HepG2 (cell line): ENCODE data around the gene TBX6. TPM values are rescaled to one million over a fixed set of nuclear protein-coding genes. Genes with fewer than 3 reads are reported as not detected.

ENCODE experiments used
- AGO1 ChIP-seq: fragments of 200-400 bp; formaldehyde crosslinking; IDR thresholded peaks from 2 replicates; pipeline ENCODE4 v1.6.1; 2017; ENCODE audit warnings: mild to moderate bottlenecking, low read depth, low read length, moderate library complexity; ENCODE audit not compliant: poor library complexity, severe bottlenecking
- ATAD3A ChIP-seq: sonication (generic); formaldehyde crosslinking; IDR thresholded peaks from 2 replicates; pipeline ENCODE4 v1.4.0; 2020; ENCODE audit warnings: missing genetic modification reagents
- EEA1 ChIP-seq: sonication (generic); formaldehyde crosslinking; IDR thresholded peaks from 2 replicates; pipeline ENCODE4 v1.5.1; 2020; ENCODE audit warnings: mild to moderate bottlenecking, missing genetic modification reagents, borderline replicate concordance
- MAF1 ChIP-seq: sonication (generic); formaldehyde crosslinking; IDR thresholded peaks from 2 replicates; pipeline ENCODE4 v1.5.0; 2020; ENCODE audit warnings: missing genetic modification reagents, borderline replicate concordance
- PRPF4 ChIP-seq: fragments of 200-400 bp; formaldehyde crosslinking; IDR thresholded peaks from 2 replicates; pipeline ENCODE4 v1.6.1; 2016; ENCODE audit warnings: low read length, low read depth; ENCODE audit not compliant: poor library complexity, severe bottlenecking
- RFXANK ChIP-seq: IDR thresholded peaks from 2 replicates; pipeline ENCODE4 v1.6.1; 2016
- SALL1 ChIP-seq: sonication (generic); formaldehyde crosslinking; IDR thresholded peaks from 2 replicates; pipeline ENCODE4 v1.8.0; 2022; ENCODE audit warnings: mild to moderate bottlenecking, missing genetic modification reagents
- SUZ12 ChIP-seq: fragments of 150-350 bp; IDR thresholded peaks from 2 replicates; pipeline ENCODE4 v1.6.1; 2014; ENCODE audit warnings: low read depth, low read length
- ZNF256 ChIP-seq: sonication (generic); formaldehyde crosslinking; conservative IDR thresholded peaks from 2 replicates; pipeline ENCODE4 v1.4.0; 2020; ENCODE audit warnings: missing genetic modification reagents
- ZNF30 ChIP-seq: sonication (generic); formaldehyde crosslinking; IDR thresholded peaks from 2 replicates; pipeline ENCODE4 v1.5.0; 2020; ENCODE audit warnings: mild to moderate bottlenecking, missing genetic modification reagents
- ZNF337 ChIP-seq: sonication (generic); formaldehyde crosslinking; IDR thresholded peaks from 2 replicates; pipeline ENCODE4 v1.5.1; 2020; ENCODE audit warnings: missing genetic modification reagents, low read depth, mild to moderate bottlenecking, borderline replicate concordance
- ZNF768 ChIP-seq: sonication (generic); formaldehyde crosslinking; IDR thresholded peaks from 2 replicates; pipeline ENCODE4 v1.4.0; 2020; ENCODE audit warnings: missing genetic modification reagents
- ZNF790 ChIP-seq: sonication (generic); formaldehyde crosslinking; IDR thresholded peaks from 2 replicates; pipeline ENCODE4 v1.8.0; 2022; ENCODE audit warnings: missing genetic modification reagents, mild to moderate bottlenecking, borderline replicate concordance
- polyA plus RNA-seq, 8 experiments: library from polyadenylated mRNA; depleted of rRNA in 3 of 8; stranded (reverse) in 7 of 8; unstranded in 1 of 8; fragments of >200 nt; fragmentation: Illumina TruSeq in 4 of 8; extraction: Trizol in 4 of 8; gene quantifications; 2 replicates each; pipeline versions ENCODE4 v1.2.1 to v1.2.3, GENCODE V29; 2011 to 2016; ENCODE audit warnings: low read depth in 4 of 8, missing spikeins in 1 of 8, mixed read lengths in 1 of 8; ENCODE audit not compliant: insufficient read depth in 1 of 8
- total RNA-seq, 5 experiments: library from RNA; depleted of rRNA; stranded (reverse); fragments of >200 nt; fragmentation: Illumina TruSeq; extraction: Trizol; gene quantifications; 2 replicates each; pipeline ENCODE4 v1.2.3, GENCODE V29; 2016; ENCODE audit warnings: low read depth in 1 of 5
- TF ChIP-seq, protein P1 (sequence below): IDR thresholded peaks from 2 replicates; pipeline ENCODE4 v1.6.1; 2012; ENCODE audit warnings: low read depth, low read length, improper control_type of control experiment
- TF ChIP-seq, protein P2 (sequence below): sonication (generic); formaldehyde crosslinking; IDR thresholded peaks from 2 replicates; pipeline ENCODE4 v1.4.0; 2020; ENCODE audit warnings: missing genetic modification reagents, borderline replicate concordance
- TF ChIP-seq, protein P3 (sequence below): sonication (generic); formaldehyde crosslinking; IDR thresholded peaks from 2 replicates; pipeline ENCODE4 v1.4.0; 2020; ENCODE audit warnings: low read depth, mild to moderate bottlenecking, missing genetic modification reagents
- TF ChIP-seq, protein P4 (sequence below): sonication (generic); formaldehyde crosslinking; IDR thresholded peaks from 2 replicates; pipeline ENCODE4 v1.5.0; 2020; ENCODE audit warnings: missing genetic modification reagents
- TF ChIP-seq, protein P5 (sequence below): sonication (generic); formaldehyde crosslinking; IDR thresholded peaks from 2 replicates; pipeline ENCODE4 v1.4.0; 2020; ENCODE audit warnings: missing genetic modification reagents
- TF ChIP-seq, protein P6 (sequence below): IDR thresholded peaks from 2 replicates; pipeline ENCODE4 v1.6.1; 2016; ENCODE audit warnings: mild to moderate bottlenecking, missing biosample characterization, missing genetic modification reagents

The TBX6 gene
- total and polyA plus RNA-seq, 2 of the 13 experiments (the other 11 are each of a cell fraction or from before 2014, with no cell fraction given): 0.24 to 0.42 TPM

DNA sequence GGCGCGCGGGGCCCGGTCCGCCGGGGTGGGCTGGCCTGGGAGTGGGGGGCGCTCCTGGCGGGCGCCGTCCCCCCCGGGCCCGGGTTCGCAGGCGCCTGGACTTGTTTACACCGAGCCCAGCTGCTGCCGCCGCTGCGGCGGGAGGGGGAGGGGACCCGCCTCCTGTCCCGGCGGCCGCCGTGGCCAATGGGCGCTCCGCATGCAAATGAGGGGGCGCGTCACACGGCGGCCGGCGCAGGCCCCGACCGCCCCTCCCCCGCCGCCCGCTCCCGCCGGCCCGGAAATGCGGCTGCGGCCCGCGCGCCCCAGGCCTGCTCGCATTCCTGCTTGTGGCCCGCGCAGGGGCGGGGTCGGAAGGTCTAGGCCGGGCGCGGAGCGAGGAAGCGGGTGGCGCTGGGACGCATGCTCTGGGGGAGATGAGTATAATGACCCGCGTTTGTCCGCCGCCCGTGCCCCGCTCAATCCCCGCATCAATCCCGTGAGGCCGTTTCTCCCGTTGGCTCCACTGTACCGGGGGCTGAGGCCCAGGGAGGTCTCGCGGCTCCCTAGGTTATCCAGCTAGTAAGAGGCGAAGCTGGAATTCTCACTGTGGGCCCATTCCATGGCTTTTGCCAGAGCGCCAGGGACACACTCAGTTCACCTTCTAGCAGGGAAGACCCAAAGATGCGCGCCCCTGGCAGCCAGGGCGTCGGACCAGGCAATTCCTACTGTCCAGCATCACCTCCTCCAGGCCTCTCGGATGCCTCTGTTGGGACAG lies 4.6 kb upstream of the TBX6 start, which contains the start of gene YPEL3 (continued):
- TF ChIP-seq, protein P1, sequence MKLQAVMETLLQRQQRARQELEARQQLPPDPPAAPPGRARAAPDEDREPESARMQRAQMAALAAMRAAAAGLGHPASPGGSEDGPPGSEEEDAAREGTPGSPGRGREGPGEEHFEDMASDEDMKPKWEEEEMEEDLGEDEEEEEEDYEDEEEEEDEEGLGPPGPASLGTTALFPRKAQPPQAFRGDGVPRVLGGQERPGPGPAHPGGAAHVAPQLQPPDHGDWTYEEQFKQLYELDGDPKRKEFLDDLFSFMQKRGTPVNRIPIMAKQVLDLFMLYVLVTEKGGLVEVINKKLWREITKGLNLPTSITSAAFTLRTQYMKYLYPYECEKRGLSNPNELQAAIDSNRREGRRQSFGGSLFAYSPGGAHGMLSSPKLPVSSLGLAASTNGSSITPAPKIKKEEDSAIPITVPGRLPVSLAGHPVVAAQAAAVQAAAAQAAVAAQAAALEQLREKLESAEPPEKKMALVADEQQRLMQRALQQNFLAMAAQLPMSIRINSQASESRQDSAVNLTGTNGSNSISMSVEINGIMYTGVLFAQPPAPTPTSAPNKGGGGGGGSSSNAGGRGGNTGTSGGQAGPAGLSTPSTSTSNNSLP: no peak
- TF ChIP-seq ATAD3A (CRISPR knock-in tag): 0 out of 2 replicates have a peak, but pooled peaks have one; percentile 36
- TF ChIP-seq EEA1 (CRISPR knock-in tag): peak; percentile 93; the same call in 1 of the 2 replicates
- TF ChIP-seq, protein P2, sequence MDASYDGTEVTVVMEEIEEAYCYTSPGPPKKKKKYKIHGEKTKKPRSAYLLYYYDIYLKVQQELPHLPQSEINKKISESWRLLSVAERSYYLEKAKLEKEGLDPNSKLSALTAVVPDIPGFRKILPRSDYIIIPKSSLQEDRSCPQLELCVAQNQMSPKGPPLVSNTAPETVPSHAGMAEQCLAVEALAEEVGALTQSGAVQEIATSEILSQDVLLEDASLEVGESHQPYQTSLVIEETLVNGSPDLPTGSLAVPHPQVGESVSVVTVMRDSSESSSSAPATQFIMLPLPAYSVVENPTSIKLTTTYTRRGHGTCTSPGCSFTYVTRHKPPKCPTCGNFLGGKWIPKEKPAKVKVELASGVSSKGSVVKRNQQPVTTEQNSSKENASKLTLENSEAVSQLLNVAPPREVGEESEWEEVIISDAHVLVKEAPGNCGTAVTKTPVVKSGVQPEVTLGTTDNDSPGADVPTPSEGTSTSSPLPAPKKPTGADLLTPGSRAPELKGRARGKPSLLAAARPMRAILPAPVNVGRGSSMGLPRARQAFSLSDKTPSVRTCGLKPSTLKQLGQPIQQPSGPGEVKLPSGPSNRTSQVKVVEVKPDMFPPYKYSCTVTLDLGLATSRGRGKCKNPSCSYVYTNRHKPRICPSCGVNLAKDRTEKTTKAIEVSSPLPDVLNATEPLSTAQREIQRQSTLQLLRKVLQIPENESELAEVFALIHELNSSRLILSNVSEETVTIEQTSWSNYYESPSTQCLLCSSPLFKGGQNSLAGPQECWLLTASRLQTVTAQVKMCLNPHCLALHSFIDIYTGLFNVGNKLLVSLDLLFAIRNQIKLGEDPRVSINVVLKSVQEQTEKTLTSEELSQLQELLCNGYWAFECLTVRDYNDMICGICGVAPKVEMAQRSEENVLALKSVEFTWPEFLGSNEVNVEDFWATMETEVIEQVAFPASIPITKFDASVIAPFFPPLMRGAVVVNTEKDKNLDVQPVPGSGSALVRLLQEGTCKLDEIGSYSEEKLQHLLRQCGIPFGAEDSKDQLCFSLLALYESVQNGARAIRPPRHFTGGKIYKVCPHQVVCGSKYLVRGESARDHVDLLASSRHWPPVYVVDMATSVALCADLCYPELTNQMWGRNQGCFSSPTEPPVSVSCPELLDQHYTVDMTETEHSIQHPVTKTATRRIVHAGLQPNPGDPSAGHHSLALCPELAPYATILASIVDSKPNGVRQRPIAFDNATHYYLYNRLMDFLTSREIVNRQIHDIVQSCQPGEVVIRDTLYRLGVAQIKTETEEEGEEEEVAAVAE (CRISPR knock-in tag): no peak
- TF ChIP-seq, protein P3, sequence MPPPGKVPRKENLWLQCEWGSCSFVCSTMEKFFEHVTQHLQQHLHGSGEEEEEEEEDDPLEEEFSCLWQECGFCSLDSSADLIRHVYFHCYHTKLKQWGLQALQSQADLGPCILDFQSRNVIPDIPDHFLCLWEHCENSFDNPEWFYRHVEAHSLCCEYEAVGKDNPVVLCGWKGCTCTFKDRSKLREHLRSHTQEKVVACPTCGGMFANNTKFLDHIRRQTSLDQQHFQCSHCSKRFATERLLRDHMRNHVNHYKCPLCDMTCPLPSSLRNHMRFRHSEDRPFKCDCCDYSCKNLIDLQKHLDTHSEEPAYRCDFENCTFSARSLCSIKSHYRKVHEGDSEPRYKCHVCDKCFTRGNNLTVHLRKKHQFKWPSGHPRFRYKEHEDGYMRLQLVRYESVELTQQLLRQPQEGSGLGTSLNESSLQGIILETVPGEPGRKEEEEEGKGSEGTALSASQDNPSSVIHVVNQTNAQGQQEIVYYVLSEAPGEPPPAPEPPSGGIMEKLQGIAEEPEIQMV (CRISPR knock-in tag): 0 out of 2 replicates have a peak, but pooled peaks have one; percentile 52
- TF ChIP-seq ZNF768: peak; percentile 61; the same call in 1 of the 2 replicates
- peak; percentile 78; the same call in 1 of the 2 replicates for TF ChIP-seq SALL1 (CRISPR knock-in tag)
- TF ChIP-seq ZNF256 (CRISPR knock-in tag): no peak
- no peak for TF ChIP-seq SUZ12
- no peak for TF ChIP-seq RFXANK (CRISPR knock-in tag)
- TF ChIP-seq, protein P4, sequence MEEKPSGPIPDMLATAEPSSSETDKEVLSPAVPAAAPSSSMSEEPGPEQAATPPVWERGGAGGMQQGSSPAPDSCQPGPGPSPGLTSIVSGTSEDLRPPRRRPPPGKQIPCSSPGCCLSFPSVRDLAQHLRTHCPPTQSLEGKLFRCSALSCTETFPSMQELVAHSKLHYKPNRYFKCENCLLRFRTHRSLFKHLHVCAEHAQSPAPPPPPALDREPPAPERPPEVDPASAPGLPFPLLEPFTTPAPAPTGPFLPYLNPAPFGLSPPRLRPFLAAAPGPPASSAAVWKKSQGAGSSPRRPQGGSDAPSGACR: 0 out of 2 replicates have a peak, but pooled peaks have one; percentile 58
- TF ChIP-seq MAF1 (CRISPR knock-in tag): no peak
- TF ChIP-seq, protein P5, sequence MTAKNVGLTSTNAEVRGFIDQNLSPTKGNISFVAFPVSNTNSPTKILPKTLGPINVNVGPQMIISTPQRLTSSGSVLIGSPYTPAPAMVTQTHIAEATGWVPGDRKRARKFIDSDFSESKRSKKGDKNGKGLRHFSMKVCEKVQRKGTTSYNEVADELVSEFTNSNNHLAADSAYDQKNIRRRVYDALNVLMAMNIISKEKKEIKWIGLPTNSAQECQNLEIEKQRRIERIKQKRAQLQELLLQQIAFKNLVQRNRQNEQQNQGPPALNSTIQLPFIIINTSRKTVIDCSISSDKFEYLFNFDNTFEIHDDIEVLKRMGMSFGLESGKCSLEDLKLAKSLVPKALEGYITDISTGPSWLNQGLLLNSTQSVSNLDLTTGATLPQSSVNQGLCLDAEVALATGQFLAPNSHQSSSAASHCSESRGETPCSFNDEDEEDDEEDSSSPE (CRISPR knock-in tag): peak; percentile 89
- TF ChIP-seq, protein P6, sequence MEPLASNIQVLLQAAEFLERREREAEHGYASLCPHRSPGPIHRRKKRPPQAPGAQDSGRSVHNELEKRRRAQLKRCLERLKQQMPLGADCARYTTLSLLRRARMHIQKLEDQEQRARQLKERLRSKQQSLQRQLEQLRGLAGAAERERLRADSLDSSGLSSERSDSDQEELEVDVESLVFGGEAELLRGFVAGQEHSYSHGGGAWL (CRISPR knock-in tag): peak; percentile 71
- TF ChIP-seq AGO1: no peak
- TF ChIP-seq ZNF30: no peak
- no peak for TF ChIP-seq PRPF4
- TF ChIP-seq ZNF337 (CRISPR knock-in tag): peak; percentile 68; the same call in 1 of the 2 replicates
- TF ChIP-seq ZNF790 (CRISPR knock-in tag): no peak
